ENCODE data around the gene RAE1.

RAE1 gene

GRCh38 chr20:57410398-57410920, 59.4 kb downstream of the RAE1 start:
- Histone ChIP-seq H3K27ac (ENCODE audit: low read depth, low read length) (no peak overlapping the region), H3K27me3 (ENCODE audit: insufficient read depth, low read length) (no peaks in the 10 kb centered on the region), H3K79me2 (ENCODE audit: control insufficient read depth, insufficient read depth, low read length, unreplicated experiment) (no peaks in the 10 kb centered on the region), H2AFZ (ENCODE audit: low read length, unreplicated experiment) (no peak overlapping the region), H3K36me3 (ENCODE audit: insufficient read depth, low read length) (no peaks in the 10 kb centered on the region), H3K4me1 (ENCODE audit: control insufficient read depth, insufficient read depth, low read length, unreplicated experiment) (no peaks in the 10 kb centered on the region), H3K4me3 (ENCODE audit: low read depth, low read length) (no peak overlapping the region)

GRCh38 chr20:57410924-57411323, 59.9 kb downstream of the RAE1 start:
- no peaks in the 10 kb centered on the region for H3K36me3 ChIP-seq (ENCODE audit: insufficient read depth, low read length)
- H3K4me1 ChIP-seq (ENCODE audit: control insufficient read depth, insufficient read depth, low read length, unreplicated experiment), result no peaks in the 10 kb centered on the region
- no peaks in the 10 kb centered on the region for H3K27me3 ChIP-seq (ENCODE audit: insufficient read depth, low read length)
- no peaks in the 10 kb centered on the region for H3K79me2 ChIP-seq (ENCODE audit: control insufficient read depth, insufficient read depth, low read length, unreplicated experiment)
- H2AFZ ChIP-seq (ENCODE audit: low read length, unreplicated experiment), result no peak overlapping the region
- H3K4me3 ChIP-seq (ENCODE audit: low read depth, low read length), result no peak overlapping the region
- no peak overlapping the region for H3K27ac ChIP-seq (ENCODE audit: low read depth, low read length)

- no peaks in the 10 kb centered on the region for H3K79me2 ChIP-seq (ENCODE audit: control insufficient read depth, insufficient read depth, low read length, unreplicated experiment)
- no peaks in the 10 kb centered on the region for H3K4me1 ChIP-seq (ENCODE audit: control insufficient read depth, insufficient read depth, low read length, unreplicated experiment)
- H3K27me3 ChIP-seq (ENCODE audit: insufficient read depth, low read length), result no peaks in the 10 kb centered on the region
- no peak overlapping the region for H3K4me3 ChIP-seq (ENCODE audit: low read depth, low read length)
- no peak overlapping the region for H3K27ac ChIP-seq (ENCODE audit: low read depth, low read length)
- H2AFZ ChIP-seq (ENCODE audit: low read length, unreplicated experiment), result no peak overlapping the region
- no peaks in the 10 kb centered on the region for H3K36me3 ChIP-seq (ENCODE audit: insufficient read depth, low read length)
Observed at GRCh38 chr20:57411406-57412283, 60.6 kb downstream of the RAE1 start.

GRCh38 chr20:57412347-57413029, 61.4 kb downstream of the RAE1 start:
- peaks cover 7% of the 10 kb centered on the region; the same call in 1 of the 2 replicates for H3K27me3 ChIP-seq (ENCODE audit: insufficient read depth, low read length)
- no peak overlapping the region for H3K27ac ChIP-seq (ENCODE audit: low read depth, low read length)
- no peaks in the 10 kb centered on the region for H3K4me1 ChIP-seq (ENCODE audit: control insufficient read depth, insufficient read depth, low read length, unreplicated experiment)
- no peak overlapping the region for H3K4me3 ChIP-seq (ENCODE audit: low read depth, low read length)
- no peaks in the 10 kb centered on the region for H3K79me2 ChIP-seq (ENCODE audit: control insufficient read depth, insufficient read depth, low read length, unreplicated experiment)
- no peaks in the 10 kb centered on the region for H3K36me3 ChIP-seq (ENCODE audit: insufficient read depth, low read length)
- H2AFZ ChIP-seq (ENCODE audit: low read length, unreplicated experiment), result no peak overlapping the region

- no peaks in the 10 kb centered on the region for H3K79me2 ChIP-seq (ENCODE audit: control insufficient read depth, insufficient read depth, low read length, unreplicated experiment)
- no peak overlapping the region for H2AFZ ChIP-seq (ENCODE audit: low read length, unreplicated experiment)
- no peaks in the 10 kb centered on the region for H3K4me1 ChIP-seq (ENCODE audit: control insufficient read depth, insufficient read depth, low read length, unreplicated experiment)
- H3K27ac ChIP-seq (ENCODE audit: low read depth, low read length), result no peak overlapping the region
- peaks cover 11% of the 10 kb centered on the region for H3K27me3 ChIP-seq (ENCODE audit: insufficient read depth, low read length)
- no peaks in the 10 kb centered on the region for H3K36me3 ChIP-seq (ENCODE audit: insufficient read depth, low read length)
- H3K4me3 ChIP-seq (ENCODE audit: low read depth, low read length), result no peak overlapping the region
Observed at GRCh38 chr20:57413986-57414385, 62.9 kb downstream of the RAE1 start.

GRCh38 chr20:57414867-57415592, 64.0 kb downstream of the RAE1 start:
- no peak overlapping the region for H3K4me3 ChIP-seq (ENCODE audit: low read depth, low read length)
- H3K27me3 ChIP-seq (ENCODE audit: insufficient read depth, low read length), result peaks cover 15% of the 10 kb centered on the region
- no peaks in the 10 kb centered on the region for H3K36me3 ChIP-seq (ENCODE audit: insufficient read depth, low read length)
- H2AFZ ChIP-seq (ENCODE audit: low read length, unreplicated experiment), result no peak overlapping the region
- H3K79me2 ChIP-seq (ENCODE audit: control insufficient read depth, insufficient read depth, low read length, unreplicated experiment), result no peaks in the 10 kb centered on the region
- H3K27ac ChIP-seq (ENCODE audit: low read depth, low read length), result no peak overlapping the region
- no peaks in the 10 kb centered on the region for H3K4me1 ChIP-seq (ENCODE audit: control insufficient read depth, insufficient read depth, low read length, unreplicated experiment)

GRCh38 chr20:57415771-57416170, 64.7 kb downstream of the RAE1 start:
- Histone ChIP-seq H3K27ac (ENCODE audit: low read depth, low read length) (no peak overlapping the region), H3K27me3 (ENCODE audit: insufficient read depth, low read length) (peaks cover 16% of the 10 kb centered on the region), H3K79me2 (ENCODE audit: control insufficient read depth, insufficient read depth, low read length, unreplicated experiment) (no peaks in the 10 kb centered on the region), H2AFZ (ENCODE audit: low read length, unreplicated experiment) (no peak overlapping the region), H3K36me3 (ENCODE audit: insufficient read depth, low read length) (no peaks in the 10 kb centered on the region), H3K4me1 (ENCODE audit: control insufficient read depth, insufficient read depth, low read length, unreplicated experiment) (no peaks in the 10 kb centered on the region), H3K4me3 (ENCODE audit: low read depth, low read length) (no peak overlapping the region)

- Histone ChIP-seq H3K27me3 (ENCODE audit: insufficient read depth, low read length) (peaks cover 16% of the 10 kb centered on the region), H2AFZ (ENCODE audit: low read length, unreplicated experiment) (no peak overlapping the region), H3K79me2 (ENCODE audit: control insufficient read depth, insufficient read depth, low read length, unreplicated experiment) (no peaks in the 10 kb centered on the region), H3K36me3 (ENCODE audit: insufficient read depth, low read length) (no peaks in the 10 kb centered on the region), H3K4me3 (ENCODE audit: low read depth, low read length) (no peak overlapping the region), H3K4me1 (ENCODE audit: control insufficient read depth, insufficient read depth, low read length, unreplicated experiment) (no peaks in the 10 kb centered on the region), H3K27ac (ENCODE audit: low read depth, low read length) (no peak overlapping the region)
Observed at GRCh38 chr20:57416296-57417022, 65.4 kb downstream of the RAE1 start.

- peaks cover 16% of the 10 kb centered on the region for H3K27me3 ChIP-seq (ENCODE audit: insufficient read depth, low read length)
- no peak overlapping the region for H2AFZ ChIP-seq (ENCODE audit: low read length, unreplicated experiment)
- H3K27ac ChIP-seq (ENCODE audit: low read depth, low read length), result no peak overlapping the region
- H3K4me1 ChIP-seq (ENCODE audit: control insufficient read depth, insufficient read depth, low read length, unreplicated experiment), result no peaks in the 10 kb centered on the region
- H3K36me3 ChIP-seq (ENCODE audit: insufficient read depth, low read length), result no peaks in the 10 kb centered on the region
- H3K79me2 ChIP-seq (ENCODE audit: control insufficient read depth, insufficient read depth, low read length, unreplicated experiment), result no peaks in the 10 kb centered on the region
- H3K4me3 ChIP-seq (ENCODE audit: low read depth, low read length), result no peak overlapping the region
Observed at GRCh38 chr20:57417051-57417689, 66.1 kb downstream of the RAE1 start.

All from ACC112 (cell line).